OCI-LY3 (cell line): ENCODE results near the gene FUZ.
A peak's percentile ranks its signal among the peaks of the same experiment; 100 is the strongest.

Source experiments
- CTCF ChIP-seq: fragments of 200-600, 300-600 bp; sonication (generic); IDR thresholded peaks from 2 replicates; pipeline ENCODE4 v1.5.1; 2014; ENCODE audit warnings: antibody characterized with exemption, low read length, low read depth
- EZH2phosphoT487 ChIP-seq: fragments of 200-600 bp; shearing (Covaris generic); IDR thresholded peaks from 2 replicates; pipeline ENCODE4 v1.6.1; 2018; ENCODE audit warnings: antibody characterized with exemption, mixed run types, low read depth

DNA sequence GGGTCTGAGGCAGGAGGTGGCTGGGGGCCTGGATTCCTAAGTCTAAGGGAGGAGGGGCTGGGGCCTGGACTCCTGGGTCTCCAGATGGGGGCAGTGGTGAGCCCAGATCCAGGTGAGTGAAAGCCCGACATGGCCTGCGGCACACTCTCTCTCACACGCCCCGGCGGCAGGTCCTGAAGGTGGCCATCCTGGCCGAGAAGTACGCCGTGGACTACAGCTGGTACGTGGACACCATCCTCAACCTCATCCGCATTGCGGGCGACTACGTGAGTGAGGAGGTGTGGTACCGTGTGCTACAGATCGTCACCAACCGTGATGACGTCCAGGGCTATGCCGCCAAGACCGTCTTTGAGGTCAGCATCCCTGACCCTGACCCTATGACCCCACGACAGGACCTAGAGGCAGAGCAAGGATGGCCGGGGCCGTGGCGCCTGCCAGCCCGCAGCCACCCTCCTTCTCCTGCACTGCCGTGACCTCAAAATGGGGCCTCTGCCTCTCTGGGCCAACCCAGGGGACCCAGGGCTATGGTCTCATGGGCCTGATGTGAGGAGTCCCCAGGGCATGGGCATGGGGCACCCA is 13.2 kb downstream of the FUZ start:
- TF ChIP-seq CTCF: peak; percentile 25
- TF ChIP-seq EZH2phosphoT487: no peak
